OCI-LY3 (cell line): Measurements from ENCODE around the gene GMEB1.

Experiments used
- H2AFZ ChIP-seq: fragments of 200-600, 300-600 bp; shearing (Covaris generic); 2 replicates; pipeline ENCODE4 v1.6.0; 2014; ENCODE audit warnings: antibody characterized with exemption, low read depth, low read length
- H3K27ac ChIP-seq: fragments of 200-600, 300-600 bp; sonication (generic); 2 replicates; pipeline ENCODE4 v1.5.1; 2014; ENCODE audit warnings: mild to moderate bottlenecking, low read length, moderate library complexity, mixed read lengths
- H3K27me3 ChIP-seq: fragments of 200-600, 300-600 bp; sonication (generic); 2 replicates; pipeline ENCODE4 v1.6.1; 2014; ENCODE audit warnings: low read depth, low read length, mixed read lengths
- H3K36me3 ChIP-seq: fragments of 200-600, 300-600 bp; sonication (generic); replicated peaks from 2 replicates; pipeline ENCODE3; 2014; ENCODE audit warnings: low read depth, low read length, mixed read lengths
- H3K4me1 ChIP-seq: fragments of 300-600, 200-600 bp; sonication (generic); 2 replicates; pipeline ENCODE4 v1.6.1; 2014; ENCODE audit warnings: low read length, mixed read lengths
- H3K4me2 ChIP-seq: fragments of 200-600, 300-600 bp; sonication (generic); 2 replicates; pipeline ENCODE4 v1.6.1; 2014; ENCODE audit warnings: low read length, mixed read lengths
- H3K4me3 ChIP-seq: fragments of 300-600, 200-600 bp; sonication (generic); 2 replicates; pipeline ENCODE4 v1.5.1; 2014; ENCODE audit warnings: antibody characterized with exemption, mild to moderate bottlenecking, low read length, moderate library complexity
- H3K79me2 ChIP-seq: fragments of 300-600, 200-600 bp; shearing (Covaris generic); 2 replicates; pipeline ENCODE4 v1.6.1; 2014; ENCODE audit warnings: mild to moderate bottlenecking, low read length, mixed read lengths
- H3K9ac ChIP-seq: fragments of 300-600, 200-600 bp; shearing (Covaris generic); 2 replicates; pipeline ENCODE4 v1.6.0; 2014; ENCODE audit warnings: mild to moderate bottlenecking, low read length, moderate library complexity
- H3K9me3 ChIP-seq: fragments of 200-600, 300-600 bp; shearing (Covaris generic); 2 replicates; pipeline ENCODE4 v1.6.1; 2014; ENCODE audit warnings: low read length, mixed read lengths; ENCODE audit not compliant: insufficient read depth
- H4K20me1 ChIP-seq: fragments of 200-600, 300-600 bp; sonication (generic); 2 replicates; pipeline ENCODE4 v1.6.1; 2016; ENCODE audit warnings: low read length, mixed read lengths; ENCODE audit not compliant: insufficient read depth
- EZH2phosphoT487 ChIP-seq: fragments of 200-600 bp; shearing (Covaris generic); IDR thresholded peaks from 2 replicates; pipeline ENCODE4 v1.6.1; 2018; ENCODE audit warnings: antibody characterized with exemption, mixed run types, low read depth
- TF ChIP-seq, protein P1 (sequence below): fragments of 200-600, 300-600 bp; sonication (generic); IDR thresholded peaks from 2 replicates; pipeline ENCODE4 v1.5.1; 2014; ENCODE audit warnings: antibody characterized with exemption, low read length, low read depth

Gene GMEB1

GRCh38 chr1:28751315-28752060 lies 82.9 kb downstream of the GMEB1 start:
- no peak for TF ChIP-seq EZH2phosphoT487
- TF ChIP-seq, protein P1, sequence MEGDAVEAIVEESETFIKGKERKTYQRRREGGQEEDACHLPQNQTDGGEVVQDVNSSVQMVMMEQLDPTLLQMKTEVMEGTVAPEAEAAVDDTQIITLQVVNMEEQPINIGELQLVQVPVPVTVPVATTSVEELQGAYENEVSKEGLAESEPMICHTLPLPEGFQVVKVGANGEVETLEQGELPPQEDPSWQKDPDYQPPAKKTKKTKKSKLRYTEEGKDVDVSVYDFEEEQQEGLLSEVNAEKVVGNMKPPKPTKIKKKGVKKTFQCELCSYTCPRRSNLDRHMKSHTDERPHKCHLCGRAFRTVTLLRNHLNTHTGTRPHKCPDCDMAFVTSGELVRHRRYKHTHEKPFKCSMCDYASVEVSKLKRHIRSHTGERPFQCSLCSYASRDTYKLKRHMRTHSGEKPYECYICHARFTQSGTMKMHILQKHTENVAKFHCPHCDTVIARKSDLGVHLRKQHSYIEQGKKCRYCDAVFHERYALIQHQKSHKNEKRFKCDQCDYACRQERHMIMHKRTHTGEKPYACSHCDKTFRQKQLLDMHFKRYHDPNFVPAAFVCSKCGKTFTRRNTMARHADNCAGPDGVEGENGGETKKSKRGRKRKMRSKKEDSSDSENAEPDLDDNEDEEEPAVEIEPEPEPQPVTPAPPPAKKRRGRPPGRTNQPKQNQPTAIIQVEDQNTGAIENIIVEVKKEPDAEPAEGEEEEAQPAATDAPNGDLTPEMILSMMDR: no peak
- no peak overlapping the region for H3K4me2 ChIP-seq
- H3K27me3 ChIP-seq: no peaks in the 10 kb centered on the region
- peaks cover 100% of the 10 kb centered on the region for H3K79me2 ChIP-seq
- no peak overlapping the region for H2AFZ ChIP-seq
- peaks cover 4% of the 10 kb centered on the region; the same call in 1 of the 2 replicates for H3K4me1 ChIP-seq
- H3K4me3 ChIP-seq: no peak overlapping the region
- H3K9ac ChIP-seq: no peak overlapping the region
- H3K36me3 ChIP-seq: peaks cover 21% of the 10 kb centered on the region
- no peaks in the 10 kb centered on the region for H3K9me3 ChIP-seq
- H3K27ac ChIP-seq: no peak overlapping the region
- H4K20me1 ChIP-seq: peaks cover 77% of the 10 kb centered on the region

GRCh38 chr1:28755701-28756100 lies 87.1 kb downstream of the GMEB1 start:
- peaks cover 42% of the 10 kb centered on the region for H3K36me3 ChIP-seq
- H3K4me3 ChIP-seq: no peak overlapping the region
- peaks cover 82% of the 10 kb centered on the region for H4K20me1 ChIP-seq
- no peaks in the 10 kb centered on the region for H3K27me3 ChIP-seq
- H2AFZ ChIP-seq: no peak overlapping the region
- H3K4me1 ChIP-seq: no peaks in the 10 kb centered on the region
- peaks cover 100% of the 10 kb centered on the region for H3K79me2 ChIP-seq
- H3K9me3 ChIP-seq: no peaks in the 10 kb centered on the region
- H3K27ac ChIP-seq: no peak overlapping the region
- no peak overlapping the region for H3K9ac ChIP-seq
- no peak for TF ChIP-seq EZH2phosphoT487
- TF ChIP-seq, protein P1: no peak
- H3K4me2 ChIP-seq: no peak overlapping the region

- Histone ChIP-seq H3K27ac (no peak overlapping the region), H3K27me3 (no peaks in the 10 kb centered on the region), H3K9me3 (no peaks in the 10 kb centered on the region), H3K4me3 (no peak overlapping the region), H3K4me2 (no peak overlapping the region), H3K36me3 (peaks cover 35% of the 10 kb centered on the region), H3K79me2 (peaks cover 100% of the 10 kb centered on the region), H2AFZ (no peak overlapping the region), H4K20me1 (peaks cover 78% of the 10 kb centered on the region), H3K4me1 (no peaks in the 10 kb centered on the region), H3K9ac (no peak overlapping the region)
- TF ChIP-seq, protein P1: peak; percentile 17; the same call in 1 of the 2 replicates
- TF ChIP-seq EZH2phosphoT487: no peak
Measured at GRCh38 chr1:28756846-28757245, 88.3 kb downstream of the GMEB1 start.

GRCh38 chr1:28758420-28758819 lies 89.8 kb downstream of the GMEB1 start:
- TF ChIP-seq EZH2phosphoT487: no peak
- TF ChIP-seq, protein P1: no peak
- Histone ChIP-seq H3K27ac (no peak overlapping the region), H3K9me3 (no peaks in the 10 kb centered on the region), H3K79me2 (peaks cover 100% of the 10 kb centered on the region), H3K4me2 (no peak overlapping the region), H3K4me1 (no peaks in the 10 kb centered on the region), H3K27me3 (no peaks in the 10 kb centered on the region), H2AFZ (no peak overlapping the region), H3K36me3 (peaks cover 32% of the 10 kb centered on the region), H3K4me3 (no peak overlapping the region), H4K20me1 (peaks cover 64% of the 10 kb centered on the region), H3K9ac (no peak overlapping the region)
